H1 (cell line): ENCODE data around the gene SGSM1. TPM values are rescaled to one million over a fixed set of nuclear protein-coding genes. Genes with fewer than 3 reads are reported as not detected.

Experiments
- CTCF ChIA-PET: fragments of 300-600 bp; sonication (Branson Sonifier 250); formaldehyde crosslinking; loops from one replicate; lab custom pipeline; 2021; ENCODE audit not compliant: partially characterized antibody; lab: Charles Lee
- POLR2A ChIA-PET: fragments of 300-600 bp; sonication (Branson Sonifier 250); formaldehyde crosslinking; loops from one replicate; lab custom pipeline; 2021; ENCODE audit warnings: inconsistent platforms; ENCODE audit not compliant: partially characterized antibody; lab: Charles Lee
- DNase-seq, 2 experiments: peaks; one replicate each; pipeline versions ENCODE4 v3.0.0 to v3.0.0-alpha.2; 2010 to 2022; ENCODE audit warnings: low spot score in 2 of 2, low read depth in 1 of 2, mixed read lengths in 1 of 2
- FAIRE-seq: peaks from 2 replicates; lab custom pipeline; 2011; peaks lifted over from hg19 to GRCh38; lab: Jason Lieb, UNC
- H2AFZ ChIP-seq: 2 replicates; pipeline ENCODE4 v1.8.1; 2012; ENCODE audit warnings: low read length, inconsistent platforms
- H2AK5ac ChIP-seq: 2 replicates; pipeline ENCODE4 v1.6.1; 2013; ENCODE audit warnings: low read depth, low read length
- H2BK120ac ChIP-seq: replicated peaks from 2 replicates; pipeline ENCODE3; 2013; ENCODE audit warnings: low read depth, low read length, inconsistent platforms
- H2BK12ac ChIP-seq: 2 replicates; pipeline ENCODE4 v1.6.1; 2013; ENCODE audit warnings: low read depth, low read length
- H2BK15ac ChIP-seq: 2 replicates; pipeline ENCODE4 v1.6.1; 2013; ENCODE audit warnings: low read length
- H2BK20ac ChIP-seq: 2 replicates; pipeline ENCODE4 v1.6.1; 2013; ENCODE audit warnings: low read length
- H2BK5ac ChIP-seq: 2 replicates; pipeline ENCODE4 v1.6.1; 2013; ENCODE audit warnings: low read depth, low read length
- H3K14ac ChIP-seq: 2 replicates; pipeline ENCODE4 v1.6.1; 2013; ENCODE audit warnings: inconsistent platforms; ENCODE audit not compliant: insufficient read length
- H3K18ac ChIP-seq: 2 replicates; pipeline ENCODE4 v1.6.1; 2013; ENCODE audit warnings: low read length; ENCODE audit errors: extremely low read depth
- H3K23ac ChIP-seq: 2 replicates; pipeline ENCODE4 v1.6.1; 2013; ENCODE audit warnings: inconsistent platforms; ENCODE audit not compliant: insufficient read length
- H3K23me2 ChIP-seq: 2 replicates; pipeline ENCODE4 v1.6.1; 2013; ENCODE audit warnings: low read depth, low read length
- H3K27ac ChIP-seq: 2 replicates; pipeline ENCODE4 v1.6.1; 2011; ENCODE audit warnings: low read depth, low read length, inconsistent platforms
- H3K27me3 ChIP-seq, 4 experiments: replicated peaks in 1 of 4; 1 replicate in 1 of 4; 2 replicates in 3 of 4; pipeline versions ENCODE4 v1.6.1 to v1.8.1; 2011 to 2013; ENCODE audit warnings: low read length in 3 of 4, mild to moderate bottlenecking in 3 of 4, inconsistent platforms in 2 of 4, mixed read lengths in 2 of 4, moderate library complexity in 1 of 4; ENCODE audit not compliant: control insufficient read depth in 3 of 4, insufficient read depth in 3 of 4; ENCODE audit errors: extremely low read depth in 1 of 4
- H3K36me3 ChIP-seq, 4 experiments: 2 replicates each; pipeline versions ENCODE4 v1.6.1 to v1.8.1; 2011 to 2013; ENCODE audit warnings: mild to moderate bottlenecking in 4 of 4, low read length in 3 of 4, moderate library complexity in 2 of 4, control low read depth in 1 of 4, inconsistent platforms in 1 of 4; ENCODE audit not compliant: insufficient read depth in 4 of 4, control insufficient read depth in 2 of 4
- H3K4ac ChIP-seq: replicated peaks from 2 replicates; pipeline ENCODE3; 2013; ENCODE audit warnings: low read length, low read depth, mixed read lengths, inconsistent platforms; ENCODE audit not compliant: insufficient read length
- H3K4me1 ChIP-seq, 4 experiments: replicated peaks in 1 of 4; 1 replicate in 1 of 4; 2 replicates in 3 of 4; pipeline versions ENCODE4 v1.6.1 to v1.8.1; 2011 to 2013; ENCODE audit warnings: low read length in 3 of 4, inconsistent platforms in 2 of 4, mixed read lengths in 1 of 4; ENCODE audit not compliant: insufficient read depth in 4 of 4, control insufficient read depth in 3 of 4
- H3K4me2 ChIP-seq, 2 experiments: 2 replicates each; pipeline versions ENCODE4 v1.6.1 to v1.8.1; 2011 to 2013; ENCODE audit warnings: low read depth in 2 of 2, low read length in 2 of 2, control low read depth in 1 of 2, inconsistent platforms in 1 of 2, mild to moderate bottlenecking in 1 of 2; ENCODE audit not compliant: insufficient read depth in 1 of 2
- H3K4me3 ChIP-seq, 4 experiments: fragments of 200-600, 300-600 bp in 1 of 4; sonication (generic), shearing (Covaris generic), sonication (Bioruptor Twin) in 1 of 4; 2 replicates each; pipeline versions ENCODE4 v1.5.1 to v1.8.1; 2011 to 2016; ENCODE audit warnings: low read length in 4 of 4, low read depth in 3 of 4, control low read depth in 2 of 4, inconsistent platforms in 2 of 4, mild to moderate bottlenecking in 2 of 4, mixed read lengths in 1 of 4, moderate library complexity in 1 of 4; ENCODE audit not compliant: insufficient read depth in 2 of 4; ENCODE audit errors: extremely low read depth in 1 of 4
- H3K56ac ChIP-seq: replicated peaks from 2 replicates; pipeline ENCODE3; 2013; ENCODE audit warnings: low read depth, mild to moderate bottlenecking, mixed read lengths, low read length, inconsistent platforms; ENCODE audit not compliant: insufficient read length
- H3K79me1 ChIP-seq: 2 replicates; pipeline ENCODE4 v1.6.1; 2013; ENCODE audit warnings: low read depth, low read length, control low read depth
- H3K79me2 ChIP-seq, 2 experiments: 2 replicates each; pipeline versions ENCODE4 v1.6.1 to v1.8.1; 2012 to 2013; ENCODE audit warnings: low read length in 2 of 2, mild to moderate bottlenecking in 2 of 2, inconsistent platforms in 1 of 2; ENCODE audit not compliant: insufficient read depth in 2 of 2, control insufficient read depth in 1 of 2
- H3K9ac ChIP-seq, 4 experiments: replicated peaks in 1 of 4; 1 replicate in 1 of 4; 2 replicates in 3 of 4; pipeline versions ENCODE4 v1.6.1 to v1.8.1; 2011 to 2013; ENCODE audit warnings: low read depth in 3 of 4, low read length in 3 of 4, control low read depth in 2 of 4, mild to moderate bottlenecking in 2 of 4, moderate library complexity in 2 of 4, inconsistent platforms in 1 of 4; ENCODE audit errors: extremely low read depth in 1 of 4
- H3K9me3 ChIP-seq, 2 experiments: 2 replicates each; pipeline versions ENCODE4 v1.6.1 to v1.8.1; 2012 to 2013; ENCODE audit warnings: mild to moderate bottlenecking in 2 of 2, moderate library complexity in 2 of 2, control low read depth in 1 of 2, inconsistent platforms in 1 of 2, low read depth in 1 of 2, low read length in 1 of 2, mixed read lengths in 1 of 2; ENCODE audit not compliant: insufficient read depth in 2 of 2
- H4K20me1 ChIP-seq, 2 experiments: replicated peaks in 1 of 2; 2 replicates each; pipeline versions ENCODE3 to v1.8.1; 2011 to 2013; ENCODE audit warnings: inconsistent platforms in 2 of 2, low read length in 2 of 2, mild to moderate bottlenecking in 1 of 2; ENCODE audit not compliant: insufficient read depth in 2 of 2, control insufficient read depth in 1 of 2
- H4K5ac ChIP-seq: 2 replicates; pipeline ENCODE4 v1.6.1; 2013; ENCODE audit warnings: low read length, low read depth, mixed read lengths, inconsistent platforms; ENCODE audit not compliant: insufficient read length
- H4K8ac ChIP-seq: 2 replicates; pipeline ENCODE4 v1.8.0; 2013; ENCODE audit warnings: mild to moderate bottlenecking, moderate library complexity, low read length, inconsistent platforms; ENCODE audit not compliant: insufficient read depth; ENCODE audit errors: extremely low read depth
- H4K91ac ChIP-seq: replicated peaks from 2 replicates; pipeline ENCODE3; 2013; ENCODE audit warnings: low read length, mixed read lengths, inconsistent platforms; ENCODE audit not compliant: insufficient read length
- CBX5 ChIP-seq: fragments of 300-800, 300-1000 bp; sonication (generic); IDR thresholded peaks from 2 replicates; pipeline ENCODE4 v1.7.1; 2016; ENCODE audit warnings: antibody characterized with exemption, low read length, low read depth
- CREB1 ChIP-seq: IDR thresholded peaks from 2 replicates; pipeline ENCODE4 v1.6.1; 2012; ENCODE audit warnings: inconsistent platforms
- GABPA ChIP-seq: IDR thresholded peaks from 2 replicates; pipeline ENCODE4 v1.6.1; 2011; ENCODE audit warnings: mild to moderate bottlenecking, low read length, moderate library complexity, borderline replicate concordance; ENCODE audit not compliant: insufficient read depth
- RBBP5 ChIP-seq: IDR thresholded peaks from 2 replicates; pipeline ENCODE4 v1.7.1; 2012; ENCODE audit warnings: low read depth, mild to moderate bottlenecking, inconsistent platforms, low read length, moderate library complexity, borderline replicate concordance
- SAP30 ChIP-seq: fragments of 300-600 bp; sonication (generic); IDR thresholded peaks from 2 replicates; pipeline ENCODE4 v1.7.1; 2012; ENCODE audit warnings: low read length, moderate library complexity, mild to moderate bottlenecking, inconsistent platforms; ENCODE audit not compliant: insufficient read depth, insufficient replicate concordance
- SIX5 ChIP-seq: IDR thresholded peaks from 2 replicates; pipeline ENCODE4 v1.6.1; 2011; ENCODE audit warnings: mild to moderate bottlenecking, low read depth, low read length
- SUZ12 ChIP-seq: fragments of 200-600 bp; sonication (generic); IDR thresholded peaks from 2 replicates; pipeline ENCODE4 v1.6.1; 2012; ENCODE audit warnings: mild to moderate bottlenecking, inconsistent platforms, low read length, moderate library complexity, mixed read lengths
- TAF1 ChIP-seq: IDR thresholded peaks from 2 replicates; pipeline ENCODE4 v1.6.1; 2011; ENCODE audit warnings: mild to moderate bottlenecking, low read depth, low read length
- TAF7 ChIP-seq: optimal IDR thresholded peaks from 2 replicates; pipeline ENCODE3; 2011; ENCODE audit warnings: low read depth, mild to moderate bottlenecking, inconsistent platforms, low read length, moderate library complexity, borderline replicate concordance
- ZNF274 ChIP-seq: IDR thresholded peaks from 2 replicates; pipeline ENCODE4 v1.7.0; 2012; ENCODE audit warnings: low read length, borderline replicate concordance; ENCODE audit errors: extremely low read depth
- WGBS, 2 experiments: shearing (Covaris generic) in 1 of 2; methylation state at CpG; one replicate each; pipeline versions ENCODE4 v1.1.6 to v1.1.7; 2013 to 2015; ENCODE audit warnings: low lambda C conversion rate in 2 of 2, mixed read lengths in 2 of 2, inconsistent platforms in 1 of 2, low coverage in 1 of 2, missing lambda C conversion rate in 1 of 2; ENCODE audit not compliant: insufficient replicate concordance in 2 of 2, insufficient coverage in 1 of 2, insufficient read length in 1 of 2; ENCODE audit errors: extremely low coverage in 1 of 2, missing lambda C conversion rate in 1 of 2; 5-methylcytosine and 5-hydroxymethylcytosine counted together
- polyA plus RNA-seq, 7 experiments: library from polyadenylated mRNA; depleted of rRNA in 3 of 7; stranded (reverse) in 5 of 7; unstranded in 2 of 7; fragments of >200 nt in 5 of 7; fragments of 200-250 nt in 2 of 7; gene quantifications; 1 replicate in 5 of 7; 2 replicates in 1 of 7; 4 replicates in 1 of 7; pipeline versions ENCODE4 v1.2.1 to v1.2.3, GENCODE V29; 2011 to 2013; ENCODE audit warnings: missing spikeins in 2 of 7, mixed read lengths in 2 of 7
- total RNA-seq: library from RNA; stranded (reverse); fragmentation: NEBNext Ultra II Directional; extraction: Animal tissue kit (Norgen Biotek cat#: 25700); gene quantifications from 2 replicates; pipeline ENCODE4 v1.2.1, GENCODE V29; 2021
- TF ChIP-seq, protein P1 (sequence below): IDR thresholded peaks from 2 replicates; pipeline ENCODE4 v1.6.1; 2011; ENCODE audit warnings: low read depth, mild to moderate bottlenecking, low read length; ENCODE audit not compliant: insufficient read depth
- TF ChIP-seq, protein P2 (sequence below): IDR thresholded peaks from 2 replicates; pipeline ENCODE4 v1.6.1; 2011; ENCODE audit warnings: low read length, improper control_type of control experiment

Gene SGSM1
- total and polyA plus RNA-seq, 2 of the 8 experiments (the other 6 are each of a cell fraction or from before 2014, with no cell fraction given) = 2.8 to 5.2 TPM

DNA sequence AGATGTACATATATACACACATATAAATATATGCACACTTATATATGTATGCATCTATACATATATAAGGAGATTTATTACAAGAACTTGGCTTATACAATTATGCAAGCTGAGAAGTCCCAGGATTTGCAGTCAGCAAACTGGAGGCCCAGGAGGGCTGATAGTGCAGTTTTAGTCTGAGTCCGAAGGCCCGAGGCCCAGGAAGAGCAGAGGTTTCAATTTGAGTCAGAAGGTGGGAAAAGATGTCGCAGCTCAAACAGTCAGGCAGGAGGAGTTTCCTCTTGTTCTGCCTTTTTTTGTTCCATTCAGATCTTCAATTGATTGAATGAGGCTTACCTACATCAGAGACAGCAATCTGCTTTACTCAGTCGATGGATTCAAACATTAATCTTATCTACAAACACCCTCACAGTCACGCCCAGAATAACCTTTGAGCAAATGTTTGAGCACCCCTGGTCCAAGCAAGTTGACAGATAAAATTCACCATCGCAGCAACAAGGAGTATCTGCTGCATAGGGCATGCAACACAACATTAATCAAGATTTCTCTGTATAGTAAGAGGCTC, 4.0 kb upstream of the SGSM1 start:
- H3K4me2 ChIP-seq = no peak overlapping the region
- H3K18ac ChIP-seq = no peak overlapping the region
- CTCF ChIA-PET = interaction anchor here (0.6 to 6.0 kb wide), 15 partner anchors 9 to 225 kb away, joined by 3 to 66 read pairs (median 7); no protein-coding TSS in a partner anchor
- H3K9me3 ChIP-seq = no peaks in the 10 kb centered on the region
- H3K79me1 ChIP-seq = no peaks in the 10 kb centered on the region; the same call in 1 of the 2 replicates
- POLR2A ChIA-PET = no interaction called here
- DNase-seq (no peak), FAIRE-seq (no peak)
- H3K4me1 ChIP-seq = peaks cover 0 to 4% (median 3%) of the 10 kb centered on the region in 4 experiments; a peak in 6 of 7 replicates
- H2AK5ac ChIP-seq = no peak overlapping the region
- no peaks in the 10 kb centered on the region for H3K36me3 ChIP-seq
- no peak overlapping the region for H3K23ac ChIP-seq
- H2AFZ ChIP-seq = no peak overlapping the region
- no peaks in the 10 kb centered on the region for H3K27me3 ChIP-seq
- no peaks in the 10 kb centered on the region for H3K79me2 ChIP-seq
- H3K9ac ChIP-seq = no peak overlapping the region
- WGBS, 2 experiments = 90% methylated on average over 6 of the region's 6 CpGs; no CpG with 5 or more reads in 1 of the 2 experiments
- no peak overlapping the region for H2BK5ac ChIP-seq
- H2BK120ac ChIP-seq = no peak overlapping the region
- no peak overlapping the region for H4K91ac ChIP-seq
- H2BK15ac ChIP-seq = no peak overlapping the region
- no peak overlapping the region for H3K56ac ChIP-seq
- no peak overlapping the region for H2BK20ac ChIP-seq
- H3K4me3 ChIP-seq = no peak overlapping the region
- peaks cover 0 to under 1% of the 10 kb centered on the region in 2 experiments for H4K20me1 ChIP-seq
- no peak overlapping the region for H3K4ac ChIP-seq
- H4K5ac ChIP-seq = no peak overlapping the region
- H2BK12ac ChIP-seq = no peak overlapping the region
- no peak overlapping the region for H4K8ac ChIP-seq
- no peak overlapping the region for H3K14ac ChIP-seq
- peaks cover 9% of the 10 kb centered on the region; the same call in 1 of the 2 replicates for H3K23me2 ChIP-seq
- H3K27ac ChIP-seq = no peak overlapping the region
- no peak for TF ChIP-seq SAP30
- TF ChIP-seq, protein P1, sequence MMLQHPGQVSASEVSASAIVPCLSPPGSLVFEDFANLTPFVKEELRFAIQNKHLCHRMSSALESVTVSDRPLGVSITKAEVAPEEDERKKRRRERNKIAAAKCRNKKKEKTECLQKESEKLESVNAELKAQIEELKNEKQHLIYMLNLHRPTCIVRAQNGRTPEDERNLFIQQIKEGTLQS = no peak
- TF ChIP-seq RBBP5 = no peak
- TF ChIP-seq TAF7 = no peak
- no peak for TF ChIP-seq TAF1
- TF ChIP-seq CBX5 = no peak
- TF ChIP-seq, protein P2, sequence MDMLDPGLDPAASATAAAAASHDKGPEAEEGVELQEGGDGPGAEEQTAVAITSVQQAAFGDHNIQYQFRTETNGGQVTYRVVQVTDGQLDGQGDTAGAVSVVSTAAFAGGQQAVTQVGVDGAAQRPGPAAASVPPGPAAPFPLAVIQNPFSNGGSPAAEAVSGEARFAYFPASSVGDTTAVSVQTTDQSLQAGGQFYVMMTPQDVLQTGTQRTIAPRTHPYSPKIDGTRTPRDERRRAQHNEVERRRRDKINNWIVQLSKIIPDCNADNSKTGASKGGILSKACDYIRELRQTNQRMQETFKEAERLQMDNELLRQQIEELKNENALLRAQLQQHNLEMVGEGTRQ = no peak
- TF ChIP-seq SIX5 = no peak
- TF ChIP-seq GABPA = no peak
- TF ChIP-seq CREB1 = no peak
- TF ChIP-seq ZNF274 = no peak
- no peak for TF ChIP-seq SUZ12
